ENCODE results near the gene ZBTB40. TPM values are rescaled to one million over a fixed set of nuclear protein-coding genes. Genes with fewer than 3 reads are reported as not detected.
A peak's percentile ranks its signal among the peaks of the same experiment; 100 is the strongest.

Gene ZBTB40
- total RNA-seq, 1 donor from 2014 or later, result 14.9 TPM

GRCh38 chr1:22404486-22404885 is 47.2 kb upstream of the ZBTB40 start:
- H3K36me3 Mint-ChIP-seq, result no peaks in the 10 kb centered on the region
- Histone ChIP-seq H4K20me1 (ENCODE audit: low read depth) (no peaks in the 10 kb centered on the region), H3K36me3 (no peaks in the 10 kb centered on the region), H3K4me2 (no peak overlapping the region), H3K4me1 (no peaks in the 10 kb centered on the region), H3K4me3 (no peak overlapping the region), H3K27ac (no peak overlapping the region), H3K27me3 (peaks cover 3% of the 10 kb centered on the region), H3K9me3 (ENCODE audit: low read depth) (no peaks in the 10 kb centered on the region), H3F3A (ENCODE audit: low read depth) (no peaks in the 10 kb centered on the region), H2AFZ (replicated peaks) (no peak overlapping the region), H3K79me2 (ENCODE audit: low read depth) (no peaks in the 10 kb centered on the region), H3K9ac (no peak overlapping the region)
- TF ChIP-seq EZH2 (IDR thresholded peaks at IDR 0.05) (no peak), EZH2phosphoT487 (IDR thresholded peaks at IDR 0.05) (no peak), CTCF (IDR thresholded peaks at IDR 0.05) (no peak)
- no peaks in the 10 kb centered on the region for H3K9me3 Mint-ChIP-seq
- H3K27me3 Mint-ChIP-seq (ENCODE audit: insufficient read depth, low read depth), result peaks cover 19% of the 10 kb centered on the region
- no peak overlapping the region for H3K4me3 Mint-ChIP-seq
- peaks cover 15% of the 10 kb centered on the region for H3K4me1 Mint-ChIP-seq
- DNase-seq (ENCODE audit: low spot score), result no peak
- no peak overlapping the region for H3K27ac Mint-ChIP-seq

DNA sequence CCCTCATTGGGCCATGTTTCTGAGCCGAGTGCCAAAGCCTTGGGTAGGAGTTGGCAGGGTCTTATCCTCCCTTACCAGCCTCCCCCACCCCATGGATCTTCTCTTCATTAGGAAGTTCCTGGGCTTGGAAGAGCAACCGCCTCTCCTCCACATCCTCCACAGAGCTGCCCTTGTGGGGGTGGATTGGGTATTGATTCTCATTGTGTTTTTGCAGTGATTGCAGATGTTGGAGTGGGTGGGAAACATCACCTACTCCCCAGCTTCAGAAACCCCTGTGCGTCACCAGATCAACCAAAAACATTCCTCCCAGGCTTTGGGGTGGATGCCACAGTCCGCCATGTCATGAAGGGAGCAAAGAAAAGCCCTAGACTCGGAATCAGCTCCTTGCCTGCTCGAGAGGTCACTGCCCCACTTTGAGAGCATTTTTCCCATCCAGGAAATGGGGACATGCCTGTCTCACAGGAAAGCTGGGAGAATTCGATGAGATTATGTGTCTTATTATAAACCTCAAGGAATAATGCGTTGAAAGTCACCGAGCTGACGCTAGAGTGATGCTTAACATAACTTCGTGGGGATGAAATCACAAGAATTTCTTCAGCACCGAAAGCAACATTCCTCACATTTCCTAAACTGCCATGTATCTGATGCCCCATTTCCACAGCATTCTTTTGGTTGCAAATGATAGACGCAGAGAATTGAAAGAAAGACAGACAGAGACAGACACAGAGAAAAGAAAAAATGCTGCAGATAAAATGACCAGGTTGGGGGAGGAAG is 44.7 kb upstream of the ZBTB40 start:
- no peak overlapping the region for H3K27ac Mint-ChIP-seq
- Histone ChIP-seq H3K27me3 (peaks cover 3% of the 10 kb centered on the region), H3F3A (ENCODE audit: low read depth) (no peaks in the 10 kb centered on the region), H3K9ac (no peak overlapping the region), H3K27ac (no peak overlapping the region), H3K9me3 (ENCODE audit: low read depth) (no peaks in the 10 kb centered on the region), H3K4me1 (no peaks in the 10 kb centered on the region), H4K20me1 (ENCODE audit: low read depth) (no peaks in the 10 kb centered on the region), H3K4me2 (no peak overlapping the region), H2AFZ (replicated peaks) (no peak overlapping the region), H3K4me3 (no peak overlapping the region), H3K36me3 (no peaks in the 10 kb centered on the region), H3K79me2 (ENCODE audit: low read depth) (no peaks in the 10 kb centered on the region)
- TF ChIP-seq CTCF (IDR thresholded peaks at IDR 0.05), result no peak
- no peak for TF ChIP-seq EZH2 (IDR thresholded peaks at IDR 0.05)
- TF ChIP-seq EZH2phosphoT487 (IDR thresholded peaks at IDR 0.05), result no peak
- H3K9me3 Mint-ChIP-seq, result peaks cover 3% of the 10 kb centered on the region
- no peak for DNase-seq (ENCODE audit: low spot score)
- H3K27me3 Mint-ChIP-seq (ENCODE audit: insufficient read depth, low read depth), result peaks cover 15% of the 10 kb centered on the region
- no peaks in the 10 kb centered on the region for H3K36me3 Mint-ChIP-seq
- H3K4me3 Mint-ChIP-seq, result peak overlapping the region; percentile 12
- H3K4me1 Mint-ChIP-seq, result peaks cover 15% of the 10 kb centered on the region

DNA sequence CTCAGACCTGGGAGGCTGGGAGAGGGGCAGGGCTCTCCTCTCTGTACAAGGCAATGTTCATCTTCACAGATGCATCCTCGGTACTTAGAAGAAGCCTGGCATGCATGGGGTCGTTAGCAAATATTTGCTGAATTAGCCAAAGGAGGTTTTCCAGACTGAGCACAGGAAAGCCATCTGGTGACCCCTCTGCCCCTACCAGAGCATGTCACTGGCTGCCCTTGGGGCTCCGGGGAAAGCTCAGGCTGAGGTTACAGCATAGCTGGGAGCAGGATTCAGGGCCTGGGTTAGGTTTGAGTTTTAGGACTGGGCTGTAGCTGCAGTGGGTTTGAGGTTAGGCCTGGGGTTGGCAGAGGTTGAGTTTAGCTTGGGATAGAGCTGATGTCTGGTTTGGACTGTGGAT is 43.4 kb upstream of the ZBTB40 start:
- H3K27me3 Mint-ChIP-seq (ENCODE audit: insufficient read depth, low read depth), result peaks cover 18% of the 10 kb centered on the region
- Histone ChIP-seq H3K27ac (no peak overlapping the region), H3K9ac (no peak overlapping the region), H3K9me3 (ENCODE audit: low read depth) (no peaks in the 10 kb centered on the region), H3F3A (ENCODE audit: low read depth) (no peaks in the 10 kb centered on the region), H3K4me1 (no peaks in the 10 kb centered on the region), H3K27me3 (peaks cover 3% of the 10 kb centered on the region), H3K79me2 (ENCODE audit: low read depth) (no peaks in the 10 kb centered on the region), H3K36me3 (no peaks in the 10 kb centered on the region), H2AFZ (replicated peaks) (no peak overlapping the region), H3K4me3 (no peak overlapping the region), H4K20me1 (ENCODE audit: low read depth) (no peaks in the 10 kb centered on the region), H3K4me2 (no peak overlapping the region)
- peak overlapping the region; percentile 9 for H3K27ac Mint-ChIP-seq
- no peaks in the 10 kb centered on the region for H3K36me3 Mint-ChIP-seq
- no peak for DNase-seq (ENCODE audit: low spot score)
- peak overlapping the region; percentile 27 for H3K4me3 Mint-ChIP-seq
- TF ChIP-seq EZH2 (IDR thresholded peaks at IDR 0.05) (no peak), CTCF (IDR thresholded peaks at IDR 0.05) (no peak), EZH2phosphoT487 (IDR thresholded peaks at IDR 0.05) (no peak)
- peaks cover 3% of the 10 kb centered on the region for H3K9me3 Mint-ChIP-seq
- H3K4me1 Mint-ChIP-seq, result peaks cover 28% of the 10 kb centered on the region

All from neural progenitor cell (in vitro differentiated cells).